Measurements from ENCODE around the gene GPRC5C.
"Not testable (repeated sequence)": the region's sequence is repeated elsewhere in the genome, so short reads cannot be mapped to it uniquely, and the experiment has no call there.

GPRC5C gene

GRCh38 chr17:74474043-74474792, 42.3 kb downstream of the GPRC5C start:
- DNase-seq (ENCODE audit: low read depth): no peak

GRCh38 chr17:74475189-74475588, 43.3 kb downstream of the GPRC5C start:
- DNase-seq (ENCODE audit: low read depth): no peak

GRCh38 chr17:74477411-74477810, 45.5 kb downstream of the GPRC5C start:
- no peak for DNase-seq (ENCODE audit: low read depth)

- no peak for DNase-seq (ENCODE audit: low read depth)
Measured at GRCh38 chr17:74478420-74479100, 46.7 kb downstream of the GPRC5C start.

GRCh38 chr17:74480290-74480689, 48.4 kb downstream of the GPRC5C start:
- DNase-seq (ENCODE audit: low read depth): no peak

- no peak for DNase-seq (ENCODE audit: low read depth)
Measured at GRCh38 chr17:74481621-74482020, 49.7 kb downstream of the GPRC5C start.

GRCh38 chr17:74484066-74484465, 52.2 kb downstream of the GPRC5C start:
- no peak for DNase-seq (ENCODE audit: low read depth)

- no peak for DNase-seq (ENCODE audit: low read depth)
Measured at GRCh38 chr17:74485022-74485743, 53.3 kb downstream of the GPRC5C start.

GRCh38 chr17:74485841-74486240, 54.0 kb downstream of the GPRC5C start:
- DNase-seq (ENCODE audit: low read depth): no peak

GRCh38 chr17:74488276-74488675, 56.4 kb downstream of the GPRC5C start:
- DNase-seq (ENCODE audit: low read depth): not testable (repeated sequence)

- no peak for DNase-seq (ENCODE audit: low read depth)
Measured at GRCh38 chr17:74490716-74491115, 58.8 kb downstream of the GPRC5C start.

GRCh38 chr17:74491626-74492025, 59.7 kb downstream of the GPRC5C start:
- no peak for DNase-seq (ENCODE audit: low read depth)

- DNase-seq (ENCODE audit: low read depth): peak; percentile 16
Measured at GRCh38 chr17:74493331-74493833, 61.5 kb downstream of the GPRC5C start.

Measured in T-helper 22 cell (primary cell).